NCI-H446 treated with DMSO at 0.1 percent for 48 hours (cell line): Measurements from ENCODE around the gene SENP6.
"Not testable (repeated sequence)": the region's sequence is repeated elsewhere in the genome, so short reads cannot be mapped to it uniquely, and the experiment has no call there.

Experiments
- DNase-seq: peaks from one replicate; lab custom pipeline; 2025; lab: John Stamatoyannopoulos, UW

Gene SENP6

DNA sequence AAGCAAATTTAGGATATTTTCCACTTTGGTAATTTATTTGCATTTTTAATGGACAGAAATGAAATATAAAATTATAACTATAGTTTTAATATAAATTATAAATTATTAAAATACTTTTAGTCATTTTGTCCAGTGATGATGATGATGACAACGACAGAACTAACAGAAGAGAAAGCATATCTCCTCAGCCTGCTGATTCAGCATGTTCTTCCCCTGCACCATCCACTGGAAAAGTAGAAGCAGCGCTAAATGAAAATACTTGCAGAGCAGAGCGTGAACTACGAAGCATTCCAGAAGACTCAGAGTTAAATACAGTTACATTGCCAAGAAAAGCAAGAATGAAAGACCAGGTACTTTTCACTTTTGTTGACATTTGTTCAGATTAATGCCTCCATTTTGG is 64.9 kb downstream of the SENP6 start:
- DNase-seq: no peak

DNA sequence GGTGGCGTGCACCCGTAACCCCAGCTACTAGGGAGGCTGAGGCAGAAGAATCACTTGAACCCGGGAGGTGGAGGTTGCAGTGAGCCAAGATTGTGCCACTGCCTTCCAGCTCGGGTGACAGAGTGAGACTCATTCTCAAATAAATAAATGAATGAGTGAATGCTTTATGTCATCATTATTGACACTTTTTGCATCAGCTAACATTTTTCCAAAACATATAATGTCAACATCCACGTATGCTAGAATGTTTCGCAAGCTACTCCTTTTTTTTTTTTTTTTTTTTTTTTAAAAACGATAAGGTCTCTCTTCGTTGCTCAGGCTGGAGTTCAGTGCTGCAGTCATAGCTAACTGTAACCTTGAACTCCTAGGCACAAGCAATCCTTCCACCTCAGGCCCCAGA is 72.2 kb downstream of the SENP6 start:
- DNase-seq: no peak

DNA sequence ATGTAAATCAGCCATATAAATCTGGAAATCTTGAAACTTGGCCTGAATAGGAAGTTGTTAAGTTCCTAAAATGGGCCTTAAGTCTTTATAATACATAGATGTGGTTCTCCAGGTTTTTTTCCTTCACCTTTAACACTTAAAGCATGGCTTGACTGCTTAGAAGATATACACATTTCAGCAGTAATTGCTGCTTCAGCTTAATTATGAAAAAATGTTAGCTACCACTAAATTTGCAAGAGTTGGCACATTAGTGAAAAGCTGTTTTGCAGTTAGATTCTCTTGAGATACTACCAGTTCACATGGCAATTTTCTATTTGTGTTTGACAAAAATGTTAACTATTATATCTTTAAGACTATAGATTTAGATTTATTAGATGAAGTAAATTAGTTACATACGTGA is 74.7 kb downstream of the SENP6 start:
- no peak for DNase-seq

DNA sequence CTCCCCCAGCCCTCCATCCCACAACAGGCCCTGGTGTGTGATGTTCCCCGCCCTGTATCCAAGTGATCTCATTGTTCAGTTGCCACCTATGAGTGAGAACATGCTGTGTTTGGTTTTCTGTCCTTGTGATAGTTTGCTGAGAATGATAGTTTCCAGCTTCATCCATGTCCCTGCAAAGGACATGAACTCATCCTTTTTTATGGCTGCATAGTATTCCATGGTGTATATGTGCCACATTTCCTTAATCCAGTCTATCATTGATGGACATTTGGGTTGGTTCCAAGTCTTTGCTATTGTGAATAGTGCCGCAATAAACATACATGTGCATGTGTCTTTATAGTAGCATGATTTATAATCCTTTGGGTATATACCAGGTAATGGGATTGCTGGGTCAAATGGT is 80.9 kb downstream of the SENP6 start:
- not testable (repeated sequence) for DNase-seq

DNA sequence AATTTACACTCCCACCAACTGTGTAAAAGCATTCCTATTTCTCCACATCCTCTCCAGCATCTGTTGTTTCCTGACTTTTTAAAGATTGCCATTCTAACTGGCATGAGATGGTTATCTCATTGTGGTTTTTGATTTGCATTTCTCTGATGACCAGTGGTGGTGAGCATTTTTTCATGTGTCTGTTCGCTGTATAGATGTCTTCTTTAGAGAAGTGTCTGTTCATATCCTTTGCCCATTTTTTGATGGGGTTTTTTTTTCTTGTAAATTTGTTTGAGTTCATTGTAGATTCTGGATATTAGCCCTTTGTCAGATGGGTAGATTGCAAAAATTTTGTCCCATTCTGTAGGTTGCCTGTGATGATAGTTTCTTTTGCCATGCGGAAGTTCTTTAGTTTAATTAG is 81.3 kb downstream of the SENP6 start:
- not testable (repeated sequence) for DNase-seq

DNA sequence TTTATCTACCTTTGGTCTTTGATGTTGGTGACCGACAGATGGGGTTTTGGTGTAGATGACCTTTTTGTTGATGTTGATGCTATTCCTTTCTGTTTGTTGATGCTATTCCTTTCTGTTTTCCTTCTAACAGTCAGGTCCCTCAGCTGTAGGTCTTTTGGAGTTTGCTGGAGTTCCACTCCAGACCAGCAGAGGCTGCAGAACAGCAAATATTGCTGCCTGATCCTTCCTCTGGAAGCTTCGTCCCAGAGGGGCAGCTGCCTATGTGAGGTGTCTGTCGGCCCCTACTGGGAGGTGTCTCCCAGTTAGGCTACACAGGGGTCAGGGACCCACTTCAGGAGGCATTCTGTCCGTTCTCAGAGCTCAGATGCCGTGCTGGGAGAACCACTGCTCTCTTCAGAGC is 85.9 kb downstream of the SENP6 start:
- not testable (repeated sequence) for DNase-seq

DNA sequence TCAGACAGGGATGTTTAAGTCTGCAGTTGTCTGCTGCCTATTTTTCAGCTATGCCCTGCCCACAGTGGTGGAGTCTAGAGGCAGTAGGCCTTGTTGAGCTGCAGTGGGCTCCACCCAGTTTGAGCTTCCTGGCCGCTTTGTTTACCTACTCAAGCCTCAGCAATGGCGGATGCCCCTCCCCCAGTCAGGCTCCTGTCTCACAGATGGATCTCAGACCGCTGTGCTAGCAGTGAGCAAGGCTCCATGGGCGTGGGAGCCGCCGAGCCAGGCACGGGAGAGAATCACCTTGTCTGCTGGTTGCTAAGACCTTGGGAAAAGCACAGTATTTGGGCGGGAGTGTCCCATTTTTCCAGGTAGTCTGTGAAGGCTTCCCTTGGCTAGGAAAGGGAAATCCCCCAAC is 86.3 kb downstream of the SENP6 start:
- not testable (repeated sequence) for DNase-seq

DNA sequence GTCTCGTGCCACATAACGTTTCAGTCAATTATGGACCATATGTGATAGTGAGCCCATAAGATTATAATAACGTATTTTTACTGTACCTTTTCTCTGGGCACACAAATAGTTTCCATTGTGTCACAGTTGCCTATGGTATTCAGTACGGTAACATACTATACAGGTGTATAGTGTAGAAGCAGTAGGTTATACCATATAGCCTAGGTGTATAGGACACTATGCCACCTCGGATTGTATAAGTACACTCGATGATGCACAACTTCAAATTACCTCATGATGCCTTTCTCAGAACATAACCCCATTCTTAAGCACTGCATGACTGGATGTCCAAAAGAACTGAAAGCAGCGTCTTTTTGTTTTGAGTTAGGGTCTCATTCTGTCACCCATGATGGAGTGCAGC is 87.9 kb downstream of the SENP6 start:
- no peak for DNase-seq

DNA sequence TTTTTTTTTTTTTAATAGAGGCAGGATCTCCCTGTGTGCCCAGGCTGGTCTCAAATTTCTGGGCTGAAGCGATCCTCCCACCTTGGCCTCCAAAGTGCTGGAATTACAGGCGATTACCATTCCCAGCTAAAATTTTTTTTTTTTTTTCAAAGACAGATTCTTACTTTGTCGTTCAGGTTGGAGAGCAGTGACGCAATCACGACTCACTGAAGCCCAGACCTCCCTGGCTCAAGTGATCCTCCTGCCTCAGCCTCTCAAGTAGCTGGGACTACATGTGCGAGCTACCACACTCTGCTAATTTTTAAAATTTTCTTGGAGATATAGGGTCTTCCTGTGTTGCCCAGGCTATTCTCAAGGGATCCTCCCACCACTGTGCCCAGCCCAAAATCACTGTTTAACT is 89.3 kb downstream of the SENP6 start:
- no peak for DNase-seq

DNA sequence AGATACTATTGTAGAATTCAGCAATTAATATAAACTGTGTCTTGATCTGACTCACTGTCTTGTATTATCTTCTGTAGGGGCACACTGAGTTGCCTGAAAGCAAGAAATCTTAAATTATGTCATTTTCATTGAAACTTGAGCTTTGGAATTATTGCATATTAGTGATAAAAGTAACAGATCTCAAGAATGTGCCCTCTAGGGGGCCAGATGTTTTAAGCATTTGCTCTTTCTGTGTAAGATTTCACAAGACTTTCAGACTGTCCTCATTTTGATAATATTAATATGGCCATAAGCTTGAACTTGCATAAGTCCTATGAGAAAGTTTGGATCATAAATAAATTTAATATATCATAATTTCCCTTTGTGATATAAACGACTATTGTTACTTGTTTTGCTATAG is 91.9 kb downstream of the SENP6 start:
- no peak for DNase-seq

DNA sequence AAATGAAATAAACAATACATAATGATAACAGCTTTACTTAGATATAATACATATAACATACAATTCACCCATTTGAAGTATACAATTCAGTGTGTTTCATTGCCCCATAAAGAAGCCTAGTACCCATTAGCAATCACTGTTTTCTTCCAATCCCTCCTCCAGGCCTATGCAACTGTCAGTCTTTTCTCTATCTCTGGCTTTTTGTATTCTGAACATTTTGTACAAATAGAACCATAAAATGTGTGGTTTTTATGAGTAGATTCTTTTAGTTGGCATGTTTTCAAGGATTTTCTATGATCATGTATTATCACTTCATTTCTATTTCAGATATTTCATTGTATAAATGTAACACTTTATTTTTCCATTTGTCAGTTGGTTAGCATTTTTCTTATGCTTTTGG is 92.7 kb downstream of the SENP6 start:
- DNase-seq: no peak

DNA sequence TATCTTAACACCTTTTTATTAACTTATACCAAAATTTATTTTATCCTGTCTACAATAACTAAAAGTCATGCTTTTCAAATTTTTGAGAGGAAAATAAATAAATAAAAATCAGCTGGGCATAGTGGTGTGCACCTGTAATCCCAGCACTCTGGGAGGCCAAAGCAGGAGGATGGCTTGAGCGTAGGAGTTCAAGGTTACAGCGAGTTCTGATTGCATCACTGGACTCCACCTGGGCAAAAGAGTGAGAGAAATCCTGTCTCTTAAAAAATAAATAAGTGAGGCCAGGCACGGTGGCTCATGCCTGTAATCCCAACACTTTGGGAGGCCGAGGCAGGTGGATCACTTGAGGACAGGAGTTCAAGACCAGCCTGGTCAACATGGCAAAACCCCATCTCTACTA is 106.7 kb downstream of the SENP6 start:
- DNase-seq: not testable (repeated sequence)

DNA sequence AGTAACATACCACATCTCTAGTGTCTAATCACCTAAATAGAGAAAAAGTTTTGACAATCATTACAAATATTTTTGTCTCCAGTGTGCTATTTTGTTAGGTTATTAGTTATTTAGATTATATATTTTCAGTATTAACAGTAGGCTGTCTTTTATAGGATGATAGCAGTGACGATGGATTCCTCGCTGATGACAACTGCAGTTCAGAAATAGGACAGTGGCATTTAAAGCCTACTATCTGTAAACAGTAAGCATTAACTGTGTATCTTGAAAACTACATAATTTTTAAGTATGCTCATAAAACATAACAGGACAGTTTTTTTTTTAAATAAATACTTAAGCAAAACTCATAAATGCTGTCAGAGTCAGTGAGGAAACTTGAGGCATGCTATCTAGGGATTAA is 109.5 kb downstream of the SENP6 start:
- no peak for DNase-seq

DNA sequence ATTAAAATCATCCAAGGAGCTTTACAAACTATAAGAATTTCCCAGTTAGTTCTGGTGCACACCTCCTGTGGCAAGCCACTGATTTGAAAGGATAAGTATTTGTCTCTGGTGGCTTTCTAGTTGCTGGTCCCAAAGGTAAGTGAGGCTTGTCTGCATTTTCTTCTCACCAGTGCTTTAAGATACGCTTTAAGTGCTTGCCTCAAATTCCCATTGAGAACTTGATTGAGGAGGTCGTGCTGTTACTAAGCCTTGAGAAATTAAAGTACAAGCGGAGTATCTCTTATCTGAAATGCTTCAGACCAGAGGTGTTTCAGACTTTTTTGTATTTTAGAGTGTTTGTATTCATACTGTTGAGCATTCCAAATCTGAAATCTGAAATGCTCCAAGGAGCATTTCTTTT is 117.5 kb downstream of the SENP6 start:
- no peak for DNase-seq

DNA sequence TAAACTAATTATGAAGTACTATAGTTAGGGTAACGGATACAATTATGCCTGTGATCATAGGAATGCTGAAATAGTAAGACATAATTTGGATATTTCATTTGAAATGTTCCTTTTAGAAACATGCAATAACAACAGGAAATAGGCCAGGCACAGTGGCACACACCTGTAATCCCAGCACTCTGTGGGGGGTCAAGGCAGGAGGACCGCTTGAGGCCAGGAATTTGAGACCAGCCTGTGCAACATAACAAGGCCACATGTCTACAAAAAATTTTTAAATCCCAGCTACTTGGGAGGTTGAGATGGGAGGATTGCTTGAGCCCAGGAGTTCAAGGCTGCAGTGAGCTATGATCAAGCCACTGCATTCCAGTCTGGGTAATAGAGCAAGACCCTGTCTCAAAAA is 121.7 kb downstream of the SENP6 start:
- no peak for DNase-seq

DNA sequence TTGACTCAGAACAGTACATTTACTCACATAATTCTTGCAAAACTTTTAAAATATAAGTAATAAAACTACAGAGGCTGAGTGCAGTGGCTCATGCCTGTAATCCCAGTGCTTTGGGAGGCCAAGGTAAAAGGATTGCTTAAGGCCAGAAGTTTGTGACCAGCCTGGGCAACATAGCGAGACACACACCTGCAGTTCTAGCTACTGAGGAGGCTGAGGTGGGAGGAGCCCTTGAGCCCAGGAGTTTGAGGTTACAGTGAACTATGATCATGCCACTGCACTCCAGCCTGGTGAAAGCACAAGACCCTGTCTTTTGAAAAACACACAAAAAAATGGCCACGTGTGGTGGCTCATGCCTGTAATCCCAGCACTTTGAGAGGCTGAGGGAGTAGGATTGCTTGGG is 125.5 kb downstream of the SENP6 start:
- DNase-seq: no peak

DNA sequence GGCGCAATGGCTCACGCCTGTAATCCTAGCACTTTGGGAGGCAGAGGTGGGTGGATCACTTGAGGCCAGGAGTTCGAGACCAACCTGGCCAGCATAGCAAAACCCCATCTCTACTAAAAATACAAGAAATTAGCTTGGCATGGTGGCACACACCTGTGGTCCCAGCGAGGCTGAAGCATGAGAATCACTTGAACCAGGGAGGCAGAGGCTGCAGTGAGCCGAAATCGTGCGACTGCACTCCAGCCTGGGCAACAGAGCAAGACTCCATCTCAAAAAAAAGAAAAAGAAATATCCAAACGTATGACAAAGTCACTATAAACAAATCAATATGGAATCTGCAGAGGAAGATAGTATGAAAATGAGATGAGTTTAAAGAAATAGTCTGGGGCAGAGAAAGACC is 129.3 kb downstream of the SENP6 start:
- DNase-seq: not testable (repeated sequence)

DNA sequence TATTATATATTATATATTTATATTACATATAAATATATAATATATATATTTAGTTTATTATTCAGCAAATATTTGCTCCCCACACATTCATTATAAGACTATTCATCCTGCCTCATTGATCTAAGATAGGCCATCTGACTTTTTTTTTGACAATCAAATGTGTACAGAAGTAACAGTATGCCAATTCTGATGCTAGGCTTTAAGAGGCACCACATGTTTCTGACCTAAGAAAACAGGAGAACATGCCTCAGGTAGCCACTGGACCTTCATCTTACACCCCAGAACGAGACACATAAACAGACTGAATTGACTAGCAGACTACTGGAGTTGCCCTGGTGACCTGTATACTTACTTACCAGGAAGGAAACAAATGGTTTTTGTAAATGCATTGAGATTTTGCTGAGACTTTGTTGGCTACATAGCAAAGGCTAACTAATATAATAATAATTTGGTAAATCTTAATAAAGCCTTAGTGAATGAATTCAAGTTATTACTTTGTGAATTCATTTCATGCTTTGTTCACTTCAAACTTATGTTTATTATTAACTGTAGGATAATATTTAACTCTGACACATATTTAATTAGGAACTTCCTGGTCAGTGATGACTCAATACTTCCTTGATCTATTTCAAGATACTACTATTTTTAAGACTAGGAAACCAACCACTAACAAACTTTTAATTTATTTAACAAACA is 134.0 kb downstream of the SENP6 start:
- DNase-seq: no peak

DNA sequence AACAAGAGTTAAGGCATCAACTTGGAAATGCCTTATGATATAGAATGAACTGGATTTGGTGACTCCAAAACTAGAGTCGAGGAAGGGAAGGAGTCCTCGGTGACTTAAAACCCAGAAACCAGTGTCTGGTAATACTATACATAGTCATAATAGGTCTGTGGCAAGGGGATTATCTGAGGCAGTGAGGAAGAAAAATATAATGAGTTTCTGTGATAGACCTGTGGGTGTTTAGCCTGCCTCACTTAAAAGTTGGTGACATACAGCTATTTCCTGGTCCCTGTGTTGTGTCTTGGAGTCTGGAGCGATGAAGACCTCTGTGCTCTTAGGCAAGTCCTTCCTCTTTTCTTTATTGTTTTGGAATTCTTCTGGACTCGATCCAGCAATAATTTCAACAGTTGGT is 142.3 kb downstream of the SENP6 start:
- DNase-seq: no peak

DNA sequence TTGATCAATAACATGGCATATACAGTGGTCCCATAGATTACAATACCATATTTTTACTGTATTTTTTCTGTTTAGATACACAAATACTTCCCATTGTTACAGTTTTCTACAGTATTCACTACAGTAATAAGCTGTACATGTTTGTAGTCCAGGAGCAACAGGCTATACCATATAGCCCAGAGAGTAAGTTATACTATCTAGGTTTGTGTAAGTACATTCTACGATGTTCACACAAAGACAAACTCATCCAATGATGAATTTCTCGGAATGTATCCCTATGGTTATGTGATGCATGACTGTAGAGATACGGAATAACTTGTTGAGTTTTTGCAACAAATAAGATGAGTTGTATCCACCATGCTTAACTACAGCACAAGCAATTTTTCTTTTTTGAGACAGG is 143.7 kb downstream of the SENP6 start:
- DNase-seq: no peak

DNA sequence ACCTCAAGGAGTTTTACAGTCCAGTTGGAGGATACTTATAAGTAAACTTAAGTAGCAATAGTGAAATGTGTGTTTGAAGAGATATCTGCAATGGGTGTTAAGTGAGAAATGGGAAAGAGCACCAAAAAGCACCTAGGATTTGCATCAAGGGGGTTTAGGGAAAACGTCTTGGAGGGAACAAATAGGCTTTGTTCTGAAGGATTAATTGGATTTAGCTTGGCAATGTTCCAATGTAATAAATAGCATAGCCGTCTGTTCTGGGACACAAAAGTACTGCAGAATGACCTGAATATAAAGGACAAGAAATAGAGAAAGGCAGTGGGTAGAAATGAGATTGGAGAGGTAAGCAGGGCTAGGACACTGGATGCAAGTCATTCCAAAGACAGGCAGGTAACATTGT is 144.5 kb downstream of the SENP6 start:
- no peak for DNase-seq

DNA sequence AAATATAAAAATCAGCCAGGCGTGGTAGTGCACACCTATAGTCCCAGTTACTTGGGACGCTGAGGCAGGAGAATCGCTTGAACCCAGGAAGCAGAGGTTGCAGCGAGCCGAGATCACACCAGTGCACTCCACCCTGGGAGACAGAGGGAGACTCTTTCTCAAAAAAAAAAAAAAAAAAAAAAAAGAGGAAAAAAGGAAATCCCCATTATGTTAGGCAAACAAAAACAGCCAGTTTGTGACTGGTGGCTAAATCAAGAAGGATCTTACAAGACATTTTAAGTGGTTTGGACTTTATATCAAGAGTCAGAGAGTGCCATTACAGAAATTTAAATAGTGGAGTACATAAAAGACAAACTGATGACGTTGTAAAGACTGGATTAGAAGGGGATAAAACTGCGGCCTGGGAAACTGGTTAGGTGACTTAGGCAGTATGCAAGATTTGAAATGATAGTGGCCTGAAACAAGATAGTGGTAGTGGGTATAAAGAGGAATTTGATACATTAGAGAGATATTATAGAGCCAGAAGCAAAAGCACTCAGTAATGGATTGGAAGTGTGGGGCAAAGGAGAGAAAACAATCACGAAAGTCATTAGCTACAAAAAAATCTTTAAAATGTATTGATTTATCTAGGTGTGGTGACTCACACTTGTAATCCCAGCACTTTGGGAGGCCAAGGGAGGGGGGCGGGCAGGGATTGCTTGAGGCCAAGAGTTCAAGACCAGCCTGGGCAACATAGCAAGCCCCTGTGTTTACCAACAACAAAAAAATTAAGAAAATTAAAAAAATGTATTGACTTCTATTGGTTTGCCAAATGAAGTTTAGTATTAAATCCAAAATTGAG is 145.7 kb downstream of the SENP6 start:
- DNase-seq: no peak

DNA sequence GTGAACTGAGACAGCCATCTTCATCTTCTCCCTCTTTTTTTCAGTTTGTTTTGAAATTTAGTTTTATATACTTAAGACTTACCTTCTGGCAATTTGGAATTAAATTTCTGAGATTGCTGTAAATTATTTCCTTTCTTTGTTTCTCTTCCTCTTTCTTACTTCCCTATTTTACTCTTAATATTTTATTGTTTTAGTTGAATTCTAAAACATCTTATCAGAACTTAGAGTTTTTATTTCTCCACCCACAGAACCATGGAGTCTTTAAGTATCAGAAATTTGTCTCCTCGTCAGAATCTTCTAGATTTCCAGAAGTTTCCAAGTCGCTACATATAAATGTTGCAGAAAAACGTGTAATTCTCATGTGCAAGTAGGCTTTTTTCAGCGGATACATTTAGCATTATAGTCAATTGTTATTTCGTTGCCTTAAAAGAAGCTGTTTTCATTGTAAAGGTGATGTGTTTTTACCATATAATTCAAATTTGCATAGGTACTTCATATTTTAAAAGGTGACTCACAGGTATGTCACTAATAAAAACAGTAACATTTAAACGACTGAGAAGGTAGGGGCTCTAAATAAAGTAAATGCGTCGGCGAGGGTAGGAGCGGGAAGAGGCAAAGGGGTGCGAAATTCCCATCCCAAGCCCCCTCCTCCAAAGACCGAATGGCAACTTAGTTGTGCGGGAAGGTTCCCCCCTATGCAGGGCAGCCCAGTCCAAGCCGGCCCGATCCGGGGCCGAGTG is 146.5 kb downstream of the SENP6 start:
- DNase-seq: no peak
